NCI-H128 (cell line): ENCODE results near the gene EMP1.

Experiments used
- DNase-seq: peaks from one replicate; lab custom pipeline; 2025; ENCODE audit not compliant: unreplicated experiment; lab: John Stamatoyannopoulos, UW

EMP1 gene

GRCh38 chr12:13195785-13196129, 769 bp upstream of the EMP1 start:
- DNase-seq = no peak

GRCh38 chr12:13197032-13197431, 506 bp downstream of the EMP1 start:
- no peak for DNase-seq

- DNase-seq = no peak
Observed at GRCh38 chr12:13197526-13198143, 1.1 kb downstream of the EMP1 start.

- DNase-seq = no peak
Observed at GRCh38 chr12:13198241-13198640, 1.7 kb downstream of the EMP1 start.

- no peak for DNase-seq
Observed at GRCh38 chr12:13198876-13199275, 2.4 kb downstream of the EMP1 start.

GRCh38 chr12:13199592-13199991, 3.1 kb downstream of the EMP1 start:
- no peak for DNase-seq

- no peak for DNase-seq
Observed at GRCh38 chr12:13200841-13201240, 4.3 kb downstream of the EMP1 start.

GRCh38 chr12:13203034-13203922, 6.8 kb downstream of the EMP1 start:
- DNase-seq = no peak

GRCh38 chr12:13204428-13204827, 7.9 kb downstream of the EMP1 start:
- DNase-seq = no peak

- no peak for DNase-seq
Observed at GRCh38 chr12:13205809-13206559, 9.5 kb downstream of the EMP1 start.

- DNase-seq = no peak
Observed at GRCh38 chr12:13206560-13206897, 10.0 kb downstream of the EMP1 start.

GRCh38 chr12:13208533-13209435, 12.3 kb downstream of the EMP1 start:
- DNase-seq = no peak

GRCh38 chr12:13209436-13210235, 13.1 kb downstream of the EMP1 start:
- no peak for DNase-seq

GRCh38 chr12:13210236-13211190, 14.0 kb downstream of the EMP1 start:
- no peak for DNase-seq

GRCh38 chr12:13211191-13211858, 14.8 kb downstream of the EMP1 start:
- no peak for DNase-seq

- DNase-seq = peak; percentile 67
Observed at GRCh38 chr12:13211859-13212664, 15.5 kb downstream of the EMP1 start.

- no peak for DNase-seq
Observed at GRCh38 chr12:13215056-13215455, 18.5 kb downstream of the EMP1 start.

- DNase-seq = no peak
Observed at GRCh38 chr12:13218641-13219040, 22.1 kb downstream of the EMP1 start.
